Panc1 (cell line): ENCODE results near the gene OR4E2. TPM values are rescaled to one million over a fixed set of nuclear protein-coding genes. Genes with fewer than 3 reads are reported as not detected.

ENCODE experiments used
- ATAC-seq: fragments of 200-7000 bp; cut with Tn5 transposase; 2 replicates; pipeline ENCODE4 v1.9.1; 2020; ENCODE audit warnings: mild to moderate bottlenecking, moderate library complexity
- BruUV-seq: library from RNA; stranded (reverse); fragments of 400-500 nt; replicated peaks from 2 replicates; lab custom pipeline; 2021; lab: Mats Ljungman, UMichigan
- CTCF ChIA-PET: fragments of 300-600 bp; sonication (Branson Sonifier 250); formaldehyde crosslinking; loops from one replicate; lab custom pipeline; 2022; ENCODE audit warnings: antibody characterized with exemption; lab: Charles Lee
- POLR2A ChIA-PET: fragments of 300-600 bp; sonication (Branson Sonifier 250); formaldehyde crosslinking; loops from one replicate; lab custom pipeline; 2022; ENCODE audit warnings: antibody characterized with exemption; lab: Charles Lee
- DNase-seq: peaks from one replicate; pipeline ENCODE4 v3.0.0-alpha.2; 2010; ENCODE audit warnings: low read depth, low spot score
- H3K27ac ChIP-seq: 2 replicates; pipeline ENCODE4 v1.5.1; 2011; ENCODE audit warnings: mild to moderate bottlenecking, low read length, inconsistent platforms
- H3K27me3 ChIP-seq: fragments of 200-500 bp; sonication (Bioruptor generic); 2 replicates; pipeline ENCODE4 v1.6.0; 2014; ENCODE audit warnings: low read length, inconsistent platforms; ENCODE audit not compliant: control insufficient read depth, insufficient read depth
- H3K36me3 ChIP-seq: fragments of 200-500 bp; sonication (Bioruptor generic); 2 replicates; pipeline ENCODE4 v1.5.1; 2014; ENCODE audit warnings: inconsistent platforms, mild to moderate bottlenecking, low read length, moderate library complexity; ENCODE audit not compliant: control insufficient read depth, insufficient read depth
- H3K4me1 ChIP-seq: 2 replicates; pipeline ENCODE4 v1.5.1; 2011; ENCODE audit warnings: inconsistent platforms, mild to moderate bottlenecking, low read length, moderate library complexity; ENCODE audit not compliant: control insufficient read depth, insufficient read depth
- H3K4me3 ChIP-seq, 2 experiments: 2 replicates each; pipeline ENCODE4 v1.5.1; 2011 to 2012; ENCODE audit warnings: low read depth in 2 of 2, low read length in 2 of 2, mild to moderate bottlenecking in 2 of 2, inconsistent platforms in 1 of 2, moderate library complexity in 1 of 2
- H3K9me3 ChIP-seq: fragments of 200-500 bp; sonication (Bioruptor generic); 2 replicates; pipeline ENCODE4 v1.5.1; 2014; ENCODE audit warnings: low read depth, mild to moderate bottlenecking, inconsistent platforms, low read length, moderate library complexity; ENCODE audit not compliant: control insufficient read depth, insufficient read depth
- POLR2AphosphoS5 ChIP-seq: IDR thresholded peaks from 2 replicates; pipeline ENCODE4 v1.6.1; 2012; ENCODE audit warnings: mild to moderate bottlenecking, low read depth, low read length, moderate library complexity
- SIN3A ChIP-seq: IDR thresholded peaks from 2 replicates; pipeline ENCODE4 v1.6.1; 2012; ENCODE audit warnings: low read depth, mild to moderate bottlenecking, low read length, moderate library complexity, borderline replicate concordance; ENCODE audit not compliant: insufficient read depth
- TCF7L2 ChIP-seq: IDR thresholded peaks from 2 replicates; pipeline ENCODE4 v1.6.1; 2011; ENCODE audit warnings: mild to moderate bottlenecking, low read depth, low read length, inconsistent platforms
- in situ Hi-C: cut with HindIII; loops from 2 replicates; pipeline ENCODE4 v1.10.0; 2016; ENCODE audit warnings: low sequenced_read_pairs, low pct_unique_long_range_greater_than_20kb
- intact Hi-C: fragments of 100-400 bp; cut with micrococcal nuclease; formaldehyde crosslinking; loops from one replicate; pipeline ENCODE4 v1.10.0; 2022; ENCODE audit not compliant: unreplicated experiment
- total RNA-seq: library from RNA; stranded (reverse); gene quantifications from one replicate; pipeline ENCODE4 v1.2.1, GENCODE V29; 2021; ENCODE audit not compliant: unreplicated experiment
- TF ChIP-seq, protein P1 (sequence below), 2 experiments: IDR thresholded peaks; 2 replicates each; pipeline ENCODE4 v1.6.1; 2011 to 2012; ENCODE audit warnings: low read depth in 2 of 2, control low read depth in 1 of 2, low read length in 1 of 2, mild to moderate bottlenecking in 1 of 2, moderate library complexity in 1 of 2; ENCODE audit not compliant: insufficient read depth in 1 of 2
- TF ChIP-seq, protein P2 (sequence below): fragments of 450-650 bp; IDR thresholded peaks from 2 replicates; pipeline ENCODE4 v1.5.1; 2017; ENCODE audit warnings: mild to moderate bottlenecking

The OR4E2 gene
- total RNA-seq, 1 experiment from 2014 or later = not detected

DNA sequence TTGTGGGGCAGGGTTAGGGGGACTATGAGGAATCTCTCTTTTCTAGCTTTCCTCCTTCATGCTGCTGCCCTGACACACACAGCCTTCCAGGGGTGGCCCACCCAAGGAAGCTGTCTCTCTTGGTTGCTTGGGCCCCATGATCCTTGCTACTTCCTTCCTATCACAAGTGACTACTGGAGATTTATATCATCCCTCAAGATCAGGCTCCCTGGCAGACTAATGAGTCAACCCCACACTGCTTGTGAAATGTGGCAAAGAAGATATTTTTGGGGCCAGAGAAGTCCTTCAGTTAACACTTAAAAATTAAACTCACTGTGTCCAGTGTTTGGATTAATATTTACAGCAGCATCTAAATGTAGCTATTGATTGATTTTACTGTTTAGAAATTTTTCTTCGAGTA lies 18.5 kb downstream of the OR4E2 start:
- no TSS peak for BruUV-seq
- intact Hi-C loops (no loop called here), in situ Hi-C loops (no loop called here)
- DNase-seq (no peak), ATAC-seq (no peak)
- POLR2A ChIA-PET = no interaction called here
- Histone ChIP-seq H3K27ac (no peak overlapping the region), H3K4me3 (no peak overlapping the region), H3K27me3 (peaks cover 2% of the 10 kb centered on the region; the same call in 1 of the 2 replicates), H3K4me1 (no peaks in the 10 kb centered on the region), H3K9me3 (no peaks in the 10 kb centered on the region), H3K36me3 (no peaks in the 10 kb centered on the region)
- CTCF ChIA-PET = no interaction called here
- TF ChIP-seq, protein P1, sequence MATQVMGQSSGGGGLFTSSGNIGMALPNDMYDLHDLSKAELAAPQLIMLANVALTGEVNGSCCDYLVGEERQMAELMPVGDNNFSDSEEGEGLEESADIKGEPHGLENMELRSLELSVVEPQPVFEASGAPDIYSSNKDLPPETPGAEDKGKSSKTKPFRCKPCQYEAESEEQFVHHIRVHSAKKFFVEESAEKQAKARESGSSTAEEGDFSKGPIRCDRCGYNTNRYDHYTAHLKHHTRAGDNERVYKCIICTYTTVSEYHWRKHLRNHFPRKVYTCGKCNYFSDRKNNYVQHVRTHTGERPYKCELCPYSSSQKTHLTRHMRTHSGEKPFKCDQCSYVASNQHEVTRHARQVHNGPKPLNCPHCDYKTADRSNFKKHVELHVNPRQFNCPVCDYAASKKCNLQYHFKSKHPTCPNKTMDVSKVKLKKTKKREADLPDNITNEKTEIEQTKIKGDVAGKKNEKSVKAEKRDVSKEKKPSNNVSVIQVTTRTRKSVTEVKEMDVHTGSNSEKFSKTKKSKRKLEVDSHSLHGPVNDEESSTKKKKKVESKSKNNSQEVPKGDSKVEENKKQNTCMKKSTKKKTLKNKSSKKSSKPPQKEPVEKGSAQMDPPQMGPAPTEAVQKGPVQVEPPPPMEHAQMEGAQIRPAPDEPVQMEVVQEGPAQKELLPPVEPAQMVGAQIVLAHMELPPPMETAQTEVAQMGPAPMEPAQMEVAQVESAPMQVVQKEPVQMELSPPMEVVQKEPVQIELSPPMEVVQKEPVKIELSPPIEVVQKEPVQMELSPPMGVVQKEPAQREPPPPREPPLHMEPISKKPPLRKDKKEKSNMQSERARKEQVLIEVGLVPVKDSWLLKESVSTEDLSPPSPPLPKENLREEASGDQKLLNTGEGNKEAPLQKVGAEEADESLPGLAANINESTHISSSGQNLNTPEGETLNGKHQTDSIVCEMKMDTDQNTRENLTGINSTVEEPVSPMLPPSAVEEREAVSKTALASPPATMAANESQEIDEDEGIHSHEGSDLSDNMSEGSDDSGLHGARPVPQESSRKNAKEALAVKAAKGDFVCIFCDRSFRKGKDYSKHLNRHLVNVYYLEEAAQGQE (IDR thresholded peaks at IDR 0.05; ENCODE audit: insufficient read depth in 1 of 2, low read depth in 2 of 2, low read length in 1 of 2) = no peak
- TF ChIP-seq POLR2AphosphoS5 (no peak), TCF7L2 (no peak), SIN3A (no peak)
- TF ChIP-seq, protein P2, sequence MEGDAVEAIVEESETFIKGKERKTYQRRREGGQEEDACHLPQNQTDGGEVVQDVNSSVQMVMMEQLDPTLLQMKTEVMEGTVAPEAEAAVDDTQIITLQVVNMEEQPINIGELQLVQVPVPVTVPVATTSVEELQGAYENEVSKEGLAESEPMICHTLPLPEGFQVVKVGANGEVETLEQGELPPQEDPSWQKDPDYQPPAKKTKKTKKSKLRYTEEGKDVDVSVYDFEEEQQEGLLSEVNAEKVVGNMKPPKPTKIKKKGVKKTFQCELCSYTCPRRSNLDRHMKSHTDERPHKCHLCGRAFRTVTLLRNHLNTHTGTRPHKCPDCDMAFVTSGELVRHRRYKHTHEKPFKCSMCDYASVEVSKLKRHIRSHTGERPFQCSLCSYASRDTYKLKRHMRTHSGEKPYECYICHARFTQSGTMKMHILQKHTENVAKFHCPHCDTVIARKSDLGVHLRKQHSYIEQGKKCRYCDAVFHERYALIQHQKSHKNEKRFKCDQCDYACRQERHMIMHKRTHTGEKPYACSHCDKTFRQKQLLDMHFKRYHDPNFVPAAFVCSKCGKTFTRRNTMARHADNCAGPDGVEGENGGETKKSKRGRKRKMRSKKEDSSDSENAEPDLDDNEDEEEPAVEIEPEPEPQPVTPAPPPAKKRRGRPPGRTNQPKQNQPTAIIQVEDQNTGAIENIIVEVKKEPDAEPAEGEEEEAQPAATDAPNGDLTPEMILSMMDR = no peak

DNA sequence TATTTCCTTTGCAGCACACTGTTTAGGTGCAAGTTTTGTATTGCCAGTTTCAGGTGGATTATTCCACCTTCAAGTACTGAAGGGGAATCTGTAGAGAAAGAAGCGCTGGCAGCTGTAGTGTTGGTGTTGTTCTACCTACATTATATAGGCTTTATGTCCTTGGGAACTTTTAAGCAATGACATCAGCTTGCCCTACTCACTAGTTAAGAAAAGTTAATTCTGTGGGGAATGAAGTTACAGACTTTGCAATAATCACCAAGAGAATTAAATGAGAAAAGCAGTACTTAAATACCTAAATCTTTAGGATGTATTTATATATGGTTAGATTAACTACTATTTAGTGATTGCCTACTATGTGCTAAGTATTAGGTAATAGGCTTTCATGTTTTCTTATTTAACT lies 20.1 kb downstream of the OR4E2 start, which contains the start of gene OR4E1:
TSS of gene OR4E1 (minus strand) at position 101 of the 400 bp plus-strand sequence. CDS start 2,883 bp downstream, outside the sequence.
- no TSS peak for BruUV-seq
- Histone ChIP-seq H3K4me3 (no peak within 1 kb of the TSS), H3K27ac (no peak within 1 kb of the TSS), H3K36me3 (no peaks in the 10 kb centered on the region), H3K9me3 (no peaks in the 10 kb centered on the region), H3K4me1 (no peaks in the 10 kb centered on the region), H3K27me3 (no peaks in the 10 kb centered on the region)
- DNase-seq = no peak
- intact Hi-C loops = no loop called here
- in situ Hi-C loops = no loop called here
- POLR2A ChIA-PET = interaction anchor here (0.7 kb wide), 1 partner anchor 743 kb away, joined by 5 read pairs; no protein-coding TSS in a partner anchor
- CTCF ChIA-PET = interaction anchor here (0.7 kb wide), 1 partner anchor 33 kb away, joined by 4 read pairs; no protein-coding TSS in a partner anchor
- ATAC-seq = no peak
- TF ChIP-seq, protein P1 (IDR thresholded peaks at IDR 0.05; ENCODE audit: insufficient read depth in 1 of 2, low read depth in 2 of 2, low read length in 1 of 2) = no peak
- no peak for TF ChIP-seq TCF7L2
- TF ChIP-seq, protein P2 = no peak
- no peak for TF ChIP-seq SIN3A
- TF ChIP-seq POLR2AphosphoS5 = no peak
